H9 (cell line): ENCODE measurements around the gene SLC5A7. TPM values are rescaled to one million over a fixed set of nuclear protein-coding genes. Genes with fewer than 3 reads are reported as not detected.

ENCODE experiments used
- DNase-seq: peaks from one replicate; pipeline ENCODE4 v3.0.0-alpha.2; 2017
- H2AFZ ChIP-seq: one replicate; pipeline ENCODE4 v1.6.1; 2013; ENCODE audit warnings: mild to moderate bottlenecking, low read length, control low read depth, moderate library complexity
- H2AK5ac ChIP-seq: 2 replicates; pipeline ENCODE4 v1.6.1; 2013; ENCODE audit warnings: low read length, control low read depth, mixed read lengths; ENCODE audit not compliant: insufficient read length
- H2BK120ac ChIP-seq: one replicate; pipeline ENCODE4 v1.6.1; 2013; ENCODE audit warnings: low read depth, mild to moderate bottlenecking, low read length, control low read depth, inconsistent platforms; ENCODE audit not compliant: poor library complexity, severe bottlenecking
- H2BK12ac ChIP-seq: 2 replicates; pipeline ENCODE4 v1.6.1; 2013; ENCODE audit warnings: low read length, control low read depth, mixed read lengths, low read depth; ENCODE audit not compliant: insufficient read length
- H2BK15ac ChIP-seq: 2 replicates; pipeline ENCODE4 v1.6.1; 2013; ENCODE audit warnings: low read depth, low read length, control low read depth
- H2BK20ac ChIP-seq: one replicate; pipeline ENCODE4 v1.6.1; 2013; ENCODE audit warnings: low read depth, mild to moderate bottlenecking, low read length, control low read depth, inconsistent platforms; ENCODE audit not compliant: poor library complexity, severe bottlenecking
- H2BK5ac ChIP-seq: 2 replicates; pipeline ENCODE4 v1.6.1; 2013; ENCODE audit warnings: low read length, control low read depth, mixed read lengths; ENCODE audit not compliant: insufficient read length
- H3K14ac ChIP-seq: 2 replicates; pipeline ENCODE4 v1.6.1; 2013; ENCODE audit warnings: low read length, control low read depth; ENCODE audit not compliant: insufficient read depth
- H3K18ac ChIP-seq: 2 replicates; pipeline ENCODE4 v1.6.1; 2013; ENCODE audit warnings: low read depth, mild to moderate bottlenecking, mixed read lengths, low read length, control low read depth; ENCODE audit not compliant: insufficient read length
- H3K23ac ChIP-seq: 2 replicates; pipeline ENCODE4 v1.6.1; 2013; ENCODE audit warnings: low read length, control low read depth, mixed read lengths, low read depth; ENCODE audit not compliant: insufficient read length
- H3K23me2 ChIP-seq: 2 replicates; pipeline ENCODE4 v1.6.1; 2013; ENCODE audit warnings: low read depth, mild to moderate bottlenecking, mixed read lengths, low read length, control low read depth; ENCODE audit not compliant: insufficient read length, poor library complexity, severe bottlenecking
- H3K27ac ChIP-seq: 2 replicates; pipeline ENCODE4 v1.5.1; 2013; ENCODE audit warnings: low read length, control low read depth, mixed read lengths, low read depth; ENCODE audit not compliant: insufficient read length
- H3K27me3 ChIP-seq: 2 replicates; pipeline ENCODE4 v1.6.1; 2013; ENCODE audit warnings: low read length, control low read depth, inconsistent platforms; ENCODE audit not compliant: insufficient read depth
- H3K4ac ChIP-seq: 2 replicates; pipeline ENCODE4 v1.6.1; 2013; ENCODE audit warnings: low read depth, mild to moderate bottlenecking, control low read depth, inconsistent platforms, low read length, moderate library complexity
- H3K4me1 ChIP-seq: 2 replicates; pipeline ENCODE4 v1.6.1; 2013; ENCODE audit warnings: low read length, control low read depth, inconsistent platforms; ENCODE audit not compliant: insufficient read depth
- H3K4me2 ChIP-seq: 2 replicates; pipeline ENCODE4 v1.6.1; 2013; ENCODE audit warnings: low read length, control low read depth, mixed read lengths; ENCODE audit not compliant: insufficient read length, insufficient read depth
- H3K56ac ChIP-seq: 2 replicates; pipeline ENCODE4 v1.6.1; 2013; ENCODE audit warnings: low read depth, mild to moderate bottlenecking, mixed read lengths, low read length, control low read depth; ENCODE audit not compliant: insufficient read length
- H3K79me1 ChIP-seq: 2 replicates; pipeline ENCODE4 v1.6.1; 2013; ENCODE audit warnings: low read depth, mild to moderate bottlenecking, moderate library complexity, low read length, control low read depth, inconsistent platforms; ENCODE audit not compliant: insufficient read depth, poor library complexity, severe bottlenecking
- H3K79me2 ChIP-seq: 2 replicates; pipeline ENCODE4 v1.6.1; 2013; ENCODE audit warnings: low read length, control low read depth, inconsistent platforms; ENCODE audit not compliant: insufficient read depth
- H3K9ac ChIP-seq: 2 replicates; pipeline ENCODE4 v1.6.1; 2013; ENCODE audit warnings: low read length, control low read depth, mixed read lengths; ENCODE audit not compliant: insufficient read length; ENCODE audit errors: extremely low read depth
- H3K9me3 ChIP-seq: one replicate; pipeline ENCODE4 v1.6.1; 2013; ENCODE audit warnings: low read depth, low read length, inconsistent platforms; ENCODE audit not compliant: control insufficient read depth
- H3T11ph ChIP-seq: one replicate; pipeline ENCODE4 v1.6.1; 2013; ENCODE audit warnings: mild to moderate bottlenecking, low read length, control low read depth, inconsistent platforms
- H4K20me1 ChIP-seq: one replicate; pipeline ENCODE4 v1.6.1; 2013; ENCODE audit not compliant: control insufficient read depth, insufficient read length, insufficient read depth
- H4K5ac ChIP-seq: 2 replicates; pipeline ENCODE4 v1.6.1; 2013; ENCODE audit warnings: low read depth, mild to moderate bottlenecking, mixed read lengths, low read length, control low read depth; ENCODE audit not compliant: insufficient read length
- H4K8ac ChIP-seq: replicated peaks from 2 replicates; pipeline ENCODE4 v1.6.1; 2013; ENCODE audit warnings: low read length, control low read depth, mixed read lengths, low read depth; ENCODE audit not compliant: insufficient read length
- H4K91ac ChIP-seq: 2 replicates; pipeline ENCODE4 v1.6.1; 2013; ENCODE audit warnings: low read depth, mild to moderate bottlenecking, moderate library complexity, mixed read lengths, low read length, control low read depth; ENCODE audit not compliant: insufficient read length
- H3K27ac Mint-ChIP-seq, 3 experiments: 2 replicates in 2 of 3; 3 replicates in 1 of 3; pipeline ENCODE4 v1.8.0; 2020 to 2021; ENCODE audit warnings: mixed read lengths in 3 of 3, mild to moderate bottlenecking in 1 of 3, moderate library complexity in 1 of 3
- H3K27me3 Mint-ChIP-seq: 2 replicates; pipeline ENCODE4 v1.8.0; 2021; ENCODE audit warnings: low read depth, mild to moderate bottlenecking, moderate library complexity, mixed read lengths
- H3K36me3 Mint-ChIP-seq, 3 experiments: 2 replicates in 2 of 3; 3 replicates in 1 of 3; pipeline ENCODE4 v1.8.0; 2020 to 2021; ENCODE audit warnings: low read depth in 3 of 3, mixed read lengths in 3 of 3; ENCODE audit not compliant: insufficient read depth in 1 of 3
- H3K4me1 Mint-ChIP-seq, 2 experiments: 2 replicates each; pipeline ENCODE4 v1.8.0; 2020; ENCODE audit warnings: mixed read lengths in 2 of 2
- H3K4me3 Mint-ChIP-seq, 2 experiments: 2 replicates in 1 of 2; 3 replicates in 1 of 2; pipeline ENCODE4 v1.8.0; 2020 to 2021; ENCODE audit warnings: mild to moderate bottlenecking in 2 of 2, mixed read lengths in 2 of 2, moderate library complexity in 1 of 2
- H3K9me3 Mint-ChIP-seq, 2 experiments: 2 replicates in 1 of 2; 3 replicates in 1 of 2; pipeline ENCODE4 v1.8.0; 2020; ENCODE audit warnings: mild to moderate bottlenecking in 2 of 2, mixed read lengths in 2 of 2, moderate library complexity in 1 of 2
- CTCF ChIP-seq: fragments of 200-600 bp; sonication (generic); conservative IDR thresholded peaks from 3 replicates; pipeline ENCODE4 v1.8.0; 2021; ENCODE audit warnings: antibody characterized with exemption, mild to moderate bottlenecking
- WGBS: extraction: QIAGEN DNeasy Blood & Tissue Kit; methylation state at CpG from one replicate; pipeline ENCODE4 v1.1.7; 2013; ENCODE audit warnings: missing lambda C conversion rate, low lambda C conversion rate, mixed read lengths; ENCODE audit not compliant: insufficient read length; ENCODE audit errors: extremely low coverage; 5-methylcytosine and 5-hydroxymethylcytosine counted together
- long read RNA-seq: library from polyadenylated mRNA; unstranded; transcript quantifications from one replicate; pipeline ENCODE4 v2.0.0, GENCODE V29; 2020
- total RNA-seq: library from RNA; stranded (reverse); gene quantifications from 2 replicates; pipeline ENCODE4 v1.2.1, GENCODE V29; 2021

SLC5A7 gene
- 0.11 TPM in 1 of 2 replicates, not detected in the other for total RNA-seq
- long read RNA-seq, full-length matches to known transcripts: 1 of 1 reads
- long read RNA-seq, partial matches to known transcripts: 0 of 1 reads
- long read RNA-seq, other reads (novel, unspliced or antisense): 0 of 1 reads

- Histone ChIP-seq H3K27ac (no peak within 1 kb of the TSS), H3K14ac (peak within 1 kb of the TSS; percentile 28), H2BK15ac (no peak within 1 kb of the TSS), H3T11ph (no peak within 1 kb of the TSS), H4K8ac (no peak within 1 kb of the TSS), H2AK5ac (no peak within 1 kb of the TSS), H4K20me1 (no peaks in the 10 kb centered on the region), H3K9me3 (no peaks in the 10 kb centered on the region), H3K23me2 (peaks cover 10% of the 10 kb centered on the region), H2BK5ac (no peak within 1 kb of the TSS), H2BK20ac (no peak within 1 kb of the TSS), H2BK120ac (no peak within 1 kb of the TSS), H3K18ac (no peak within 1 kb of the TSS), H3K56ac (no peak within 1 kb of the TSS), H3K79me2 (no peaks in the 10 kb centered on the region), H2BK12ac (no peak within 1 kb of the TSS), H3K4me2 (peak within 1 kb of the TSS; percentile 68), H3K9ac (no peak within 1 kb of the TSS), H3K4ac (no peak within 1 kb of the TSS), H3K4me1 (no peaks in the 10 kb centered on the region), H3K23ac (no peak within 1 kb of the TSS), H4K91ac (no peak within 1 kb of the TSS), H2AFZ (no peak within 1 kb of the TSS), H4K5ac (no peak within 1 kb of the TSS), H3K79me1 (no peaks in the 10 kb centered on the region), H3K27me3 (peaks cover 2% of the 10 kb centered on the region; the same call in 1 of the 2 replicates)
- peak within 1 kb of the TSS; percentile 82 to 90 for H3K4me3 Mint-ChIP-seq
- no CpG with 5 or more reads among the region's 75 CpGs for WGBS
- H3K27me3 Mint-ChIP-seq: peaks cover 56% of the 10 kb centered on the region
- peaks cover 3 to 4% of the 10 kb centered on the region in 2 experiments for H3K4me1 Mint-ChIP-seq
- peak; percentile 54 for DNase-seq
- H3K36me3 Mint-ChIP-seq: no peaks in the 10 kb centered on the region
- no peak within 1 kb of the TSS for H3K27ac Mint-ChIP-seq
- no peaks in the 10 kb centered on the region for H3K9me3 Mint-ChIP-seq
- no peak for TF ChIP-seq CTCF
Measured at GRCh38 chr2:107986278-107987217, at the start of gene SLC5A7. SLC5A7 (plus strand) TSS chr2:107986524; CDS start chr2:107988156, 1,632 bp downstream.
